ENCODE measurements around the gene SUSD6. TPM values are rescaled to one million over a fixed set of nuclear protein-coding genes. Genes with fewer than 3 reads are reported as not detected.
"Not testable (repeated sequence)": the region's sequence is repeated elsewhere in the genome, so short reads cannot be mapped to it uniquely, and the experiment has no call there.

Gene SUSD6
- total RNA-seq, 1 experiment from 2014 or later: 3.7 TPM

GRCh38 chr14:69727860-69728259, 116.5 kb downstream of the SUSD6 start:
- no peak overlapping the region for H3T11ph ChIP-seq (ENCODE audit: low read length)
- no peaks in the 10 kb centered on the region; the same call in 1 of the 2 replicates for H3K27me3 ChIP-seq (ENCODE audit: insufficient read depth, low read length)
- H3K23ac ChIP-seq (ENCODE audit: insufficient read length, low read depth, low read length): no peak overlapping the region
- no peak overlapping the region for H3K14ac ChIP-seq (ENCODE audit: insufficient read depth, low read length)
- no peaks in the 10 kb centered on the region for H3K79me1 ChIP-seq (ENCODE audit: insufficient read depth, low read depth, low read length, poor library complexity, severe bottlenecking)
- H3K4me3 Mint-ChIP-seq: no peak overlapping the region
- no peak overlapping the region for H2AFZ ChIP-seq (ENCODE audit: low read length)
- H2BK120ac ChIP-seq (ENCODE audit: low read depth, low read length, poor library complexity, severe bottlenecking): no peak overlapping the region
- no peak overlapping the region for H2BK12ac ChIP-seq (ENCODE audit: insufficient read length, low read depth, low read length)
- WGBS (ENCODE audit: extremely low coverage, insufficient read length, low lambda C conversion rate): no CpG with 5 or more reads among the region's 4 CpGs
- H3K9ac ChIP-seq (ENCODE audit: extremely low read depth, insufficient read length, low read length): no peak overlapping the region
- H4K8ac ChIP-seq (replicated peaks; ENCODE audit: insufficient read length, low read depth, low read length): no peak overlapping the region
- H2BK15ac ChIP-seq (ENCODE audit: low read depth, low read length): no peak overlapping the region
- H3K27ac ChIP-seq (ENCODE audit: insufficient read length, low read depth, low read length): no peak overlapping the region
- no peak overlapping the region for H2BK5ac ChIP-seq (ENCODE audit: insufficient read length, low read length)
- H3K4me2 ChIP-seq (ENCODE audit: insufficient read depth, insufficient read length, low read length): no peak overlapping the region
- H3K56ac ChIP-seq (ENCODE audit: insufficient read length, low read depth, low read length): no peak overlapping the region
- no peaks in the 10 kb centered on the region for H4K20me1 ChIP-seq (ENCODE audit: control insufficient read depth, insufficient read depth, insufficient read length)
- H3K18ac ChIP-seq (ENCODE audit: insufficient read length, low read depth, low read length): no peak overlapping the region
- H3K27ac Mint-ChIP-seq: peak overlapping the region in 1 of 3 experiments; percentile 46; a peak in 1 of 7 replicates
- H3K4me1 ChIP-seq (ENCODE audit: insufficient read depth, low read length): no peaks in the 10 kb centered on the region
- H2AK5ac ChIP-seq (ENCODE audit: insufficient read length, low read length): no peak overlapping the region
- H3K4me1 Mint-ChIP-seq: peaks cover 6 to 7% of the 10 kb centered on the region in 2 experiments
- H3K9me3 ChIP-seq (ENCODE audit: control insufficient read depth, low read depth, low read length): no peaks in the 10 kb centered on the region
- H3K36me3 Mint-ChIP-seq (ENCODE audit: insufficient read depth in 1 of 3, low read depth in 3 of 3): no peaks in the 10 kb centered on the region; a peak in 1 of 7 replicates
- peaks cover 0 to 3% of the 10 kb centered on the region in 2 experiments; a peak in 2 of 5 replicates for H3K9me3 Mint-ChIP-seq
- no peak overlapping the region for H2BK20ac ChIP-seq (ENCODE audit: low read depth, low read length, poor library complexity, severe bottlenecking)
- DNase-seq: no peak
- no peak overlapping the region for H3K4ac ChIP-seq (ENCODE audit: low read depth, low read length)
- no peak overlapping the region for H4K91ac ChIP-seq (ENCODE audit: insufficient read length, low read depth, low read length)
- H3K23me2 ChIP-seq (ENCODE audit: insufficient read length, low read depth, low read length, poor library complexity, severe bottlenecking): no peaks in the 10 kb centered on the region
- H4K5ac ChIP-seq (ENCODE audit: insufficient read length, low read depth, low read length): no peak overlapping the region
- peaks cover 13% of the 10 kb centered on the region for H3K27me3 Mint-ChIP-seq (ENCODE audit: low read depth)
- no peaks in the 10 kb centered on the region for H3K79me2 ChIP-seq (ENCODE audit: insufficient read depth, low read length)
- TF ChIP-seq CTCF (conservative IDR thresholded peaks at IDR 0.05): no peak

- not testable (repeated sequence) for H3K4me1 ChIP-seq (ENCODE audit: insufficient read depth, low read length); H2BK120ac ChIP-seq (ENCODE audit: low read depth, low read length, poor library complexity, severe bottlenecking); H4K20me1 ChIP-seq (ENCODE audit: control insufficient read depth, insufficient read depth, insufficient read length); H3K27me3 ChIP-seq (ENCODE audit: insufficient read depth, low read length); H2BK12ac ChIP-seq (ENCODE audit: insufficient read length, low read depth, low read length); H3K79me2 ChIP-seq (ENCODE audit: insufficient read depth, low read length); H3K9me3 Mint-ChIP-seq; H3K23me2 ChIP-seq (ENCODE audit: insufficient read length, low read depth, low read length, poor library complexity, severe bottlenecking); H2BK15ac ChIP-seq (ENCODE audit: low read depth, low read length); H4K5ac ChIP-seq (ENCODE audit: insufficient read length, low read depth, low read length); H3K4me1 Mint-ChIP-seq; H3K79me1 ChIP-seq (ENCODE audit: insufficient read depth, low read depth, low read length, poor library complexity, severe bottlenecking); H4K91ac ChIP-seq (ENCODE audit: insufficient read length, low read depth, low read length); H3K9me3 ChIP-seq (ENCODE audit: control insufficient read depth, low read depth, low read length); H3K4me2 ChIP-seq (ENCODE audit: insufficient read depth, insufficient read length, low read length); H3K14ac ChIP-seq (ENCODE audit: insufficient read depth, low read length); H3K27ac ChIP-seq (ENCODE audit: insufficient read length, low read depth, low read length); H3K36me3 Mint-ChIP-seq (ENCODE audit: insufficient read depth in 1 of 3, low read depth in 3 of 3); H3K27ac Mint-ChIP-seq; H3K27me3 Mint-ChIP-seq (ENCODE audit: low read depth); H2BK20ac ChIP-seq (ENCODE audit: low read depth, low read length, poor library complexity, severe bottlenecking); H2AFZ ChIP-seq (ENCODE audit: low read length); H2AK5ac ChIP-seq (ENCODE audit: insufficient read length, low read length); H3K56ac ChIP-seq (ENCODE audit: insufficient read length, low read depth, low read length); H3K23ac ChIP-seq (ENCODE audit: insufficient read length, low read depth, low read length); H3T11ph ChIP-seq (ENCODE audit: low read length); H2BK5ac ChIP-seq (ENCODE audit: insufficient read length, low read length); H3K18ac ChIP-seq (ENCODE audit: insufficient read length, low read depth, low read length); H4K8ac ChIP-seq (replicated peaks; ENCODE audit: insufficient read length, low read depth, low read length); DNase-seq; H3K9ac ChIP-seq (ENCODE audit: extremely low read depth, insufficient read length, low read length); H3K4me3 Mint-ChIP-seq; H3K4ac ChIP-seq (ENCODE audit: low read depth, low read length)
- no CpG with 5 or more reads among the region's 8 CpGs for WGBS (ENCODE audit: extremely low coverage, insufficient read length, low lambda C conversion rate)
Measured at GRCh38 chr14:69731919-69732598, 120.7 kb downstream of the SUSD6 start.
